Hepatocyte (in vitro differentiated cells): ENCODE results near the gene IL1R1. TPM values are rescaled to one million over a fixed set of nuclear protein-coding genes. Genes with fewer than 3 reads are reported as not detected.
A peak's percentile ranks its signal among the peaks of the same experiment; 100 is the strongest.

Experiments
- DNase-seq: peaks from one replicate; pipeline ENCODE4 v3.0.0-alpha.2; 2016; ENCODE audit warnings: low spot score
- H2AFZ ChIP-seq: fragments of 200-600 bp; sonication (generic); 2 replicates; pipeline ENCODE4 v1.6.0; 2016; ENCODE audit warnings: antibody characterized with exemption, mild to moderate bottlenecking
- H3K27ac ChIP-seq: fragments of 200-600 bp; sonication (generic); 2 replicates; pipeline ENCODE4 v1.5.1; 2016; ENCODE audit warnings: mild to moderate bottlenecking
- H3K27me3 ChIP-seq: fragments of 200-600 bp; sonication (generic); 2 replicates; pipeline ENCODE4 v1.6.1; 2016
- H3K36me3 ChIP-seq: fragments of 200-600 bp; sonication (generic); replicated peaks from 2 replicates; pipeline ENCODE4 v1.5.1; 2016; ENCODE audit warnings: low read depth; ENCODE audit not compliant: insufficient read depth
- H3K4me1 ChIP-seq: fragments of 200-600 bp; sonication (generic); 2 replicates; pipeline ENCODE4 v1.5.1; 2016; ENCODE audit warnings: mild to moderate bottlenecking, moderate library complexity; ENCODE audit not compliant: insufficient read depth
- H3K4me2 ChIP-seq: fragments of 200-600 bp; sonication (generic); 2 replicates; pipeline ENCODE4 v1.6.0; 2016
- H3K4me3 ChIP-seq: fragments of 200-600 bp; sonication (generic); 2 replicates; pipeline ENCODE4 v1.5.1; 2016; ENCODE audit warnings: mild to moderate bottlenecking
- H3K79me2 ChIP-seq: fragments of 200-600 bp; sonication (generic); 2 replicates; pipeline ENCODE4 v1.6.0; 2017; ENCODE audit warnings: mild to moderate bottlenecking
- H3K9me2 ChIP-seq: fragments of 200-600 bp; sonication (generic); replicated peaks from 2 replicates; pipeline ENCODE4 v1.6.0; 2017; ENCODE audit warnings: mild to moderate bottlenecking; ENCODE audit not compliant: insufficient read depth
- H3K9me3 ChIP-seq: fragments of 200-600 bp; sonication (generic); 2 replicates; pipeline ENCODE4 v1.5.1; 2016; ENCODE audit warnings: low read depth, mild to moderate bottlenecking
- H4K20me1 ChIP-seq: fragments of 200-600 bp; sonication (generic); 2 replicates; pipeline ENCODE4 v1.6.0; 2016; ENCODE audit warnings: mild to moderate bottlenecking; ENCODE audit not compliant: insufficient read depth, poor library complexity, severe bottlenecking
- EZH2 ChIP-seq: fragments of 200-600 bp; sonication (generic); IDR thresholded peaks from 2 replicates; pipeline ENCODE4 v1.6.1; 2016; ENCODE audit warnings: antibody characterized with exemption, mild to moderate bottlenecking, borderline replicate concordance
- EZH2phosphoT487 ChIP-seq: fragments of 200-600 bp; sonication (generic); IDR thresholded peaks from one replicate; pipeline ENCODE4 v1.6.1; 2018; ENCODE audit warnings: antibody characterized with exemption, mild to moderate bottlenecking, low read depth, moderate library complexity; ENCODE audit not compliant: unreplicated experiment, severe bottlenecking
- WGBS: methylation state at CpG from one replicate; pipeline ENCODE4 v1.1.6; 2016; ENCODE audit warnings: low lambda C conversion rate; ENCODE audit errors: missing lambda C conversion rate; 5-methylcytosine and 5-hydroxymethylcytosine counted together
- polyA plus RNA-seq: library from polyadenylated mRNA; unstranded; fragments of >200 nt; fragmentation: Nextera tagmentation; extraction: Ambion mirVana; gene quantifications from 2 replicates; pipeline ENCODE4 v1.2.1, GENCODE V29; 2016
- total RNA-seq: library from RNA; depleted of rRNA; stranded (reverse); fragments of >200 nt; gene quantifications from 2 replicates; pipeline ENCODE4 v1.2.3, GENCODE V29; 2014
- TF ChIP-seq, protein P1 (sequence below): fragments of 200-600 bp; sonication (generic); IDR thresholded peaks from 2 replicates; pipeline ENCODE4 v1.5.1; 2016; ENCODE audit warnings: antibody characterized with exemption, mild to moderate bottlenecking; ENCODE audit not compliant: poor library complexity

The IL1R1 gene
- total and polyA plus RNA-seq, 2 experiments from 2014 or later, result 49.6 to 72.8 TPM

DNA sequence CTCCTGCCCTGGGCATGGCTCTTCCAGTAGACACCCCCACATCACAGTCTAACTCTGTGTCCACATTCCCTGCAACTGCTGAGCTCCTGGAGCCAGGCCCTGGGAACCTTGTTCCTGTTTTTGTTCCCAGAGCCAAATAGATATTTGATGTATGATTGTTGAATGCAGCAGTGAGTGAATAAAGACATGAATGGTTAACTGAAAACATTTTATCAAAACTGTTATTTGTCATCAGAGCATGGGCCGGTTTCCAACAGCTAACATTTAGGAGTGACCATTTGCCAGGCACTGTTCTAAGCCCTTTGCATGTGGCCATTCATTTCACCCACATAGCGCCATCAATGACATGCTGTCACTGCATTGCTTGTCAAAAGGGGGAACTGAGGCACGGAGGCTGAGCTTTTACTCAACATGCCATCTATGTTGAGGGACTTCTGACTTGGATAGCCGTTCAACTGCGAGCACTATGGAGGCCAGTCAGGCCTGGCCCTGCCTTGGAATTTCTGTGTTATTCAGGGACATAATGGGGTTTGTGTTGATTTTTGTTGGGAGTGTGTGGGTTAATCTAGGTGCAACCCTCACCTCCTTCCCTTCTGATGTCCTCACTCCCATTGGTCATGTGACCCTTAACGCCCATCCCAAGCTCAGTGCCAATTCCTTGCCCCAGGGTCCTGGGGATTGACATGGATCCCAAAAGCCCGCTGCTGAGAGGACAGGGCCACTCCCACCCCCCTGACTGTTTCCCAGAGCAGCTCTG is 12.6 kb downstream of the IL1R1 start:
- H3K36me3 ChIP-seq, result no peaks in the 10 kb centered on the region
- H3K4me2 ChIP-seq, result peak overlapping the region; percentile 18
- H3K79me2 ChIP-seq, result peaks cover 61% of the 10 kb centered on the region

GRCh38 chr2:102155703-102156515 is 13.4 kb downstream of the IL1R1 start:
- Histone ChIP-seq H3K9me2 (no peaks in the 10 kb centered on the region), H3K36me3 (no peaks in the 10 kb centered on the region), H3K27ac (peak overlapping the region; percentile 88), H3K27me3 (no peaks in the 10 kb centered on the region), H3K9me3 (no peaks in the 10 kb centered on the region), H3K4me2 (peak overlapping the region; percentile 18), H3K4me3 (no peak overlapping the region), H3K79me2 (peaks cover 54% of the 10 kb centered on the region), H4K20me1 (no peaks in the 10 kb centered on the region), H3K4me1 (peaks cover 31% of the 10 kb centered on the region), H2AFZ (no peak overlapping the region)
- WGBS, result 37% methylated on average over 6 of the region's 6 CpGs
- TF ChIP-seq EZH2 (no peak), EZH2phosphoT487 (no peak)
- TF ChIP-seq, protein P1, sequence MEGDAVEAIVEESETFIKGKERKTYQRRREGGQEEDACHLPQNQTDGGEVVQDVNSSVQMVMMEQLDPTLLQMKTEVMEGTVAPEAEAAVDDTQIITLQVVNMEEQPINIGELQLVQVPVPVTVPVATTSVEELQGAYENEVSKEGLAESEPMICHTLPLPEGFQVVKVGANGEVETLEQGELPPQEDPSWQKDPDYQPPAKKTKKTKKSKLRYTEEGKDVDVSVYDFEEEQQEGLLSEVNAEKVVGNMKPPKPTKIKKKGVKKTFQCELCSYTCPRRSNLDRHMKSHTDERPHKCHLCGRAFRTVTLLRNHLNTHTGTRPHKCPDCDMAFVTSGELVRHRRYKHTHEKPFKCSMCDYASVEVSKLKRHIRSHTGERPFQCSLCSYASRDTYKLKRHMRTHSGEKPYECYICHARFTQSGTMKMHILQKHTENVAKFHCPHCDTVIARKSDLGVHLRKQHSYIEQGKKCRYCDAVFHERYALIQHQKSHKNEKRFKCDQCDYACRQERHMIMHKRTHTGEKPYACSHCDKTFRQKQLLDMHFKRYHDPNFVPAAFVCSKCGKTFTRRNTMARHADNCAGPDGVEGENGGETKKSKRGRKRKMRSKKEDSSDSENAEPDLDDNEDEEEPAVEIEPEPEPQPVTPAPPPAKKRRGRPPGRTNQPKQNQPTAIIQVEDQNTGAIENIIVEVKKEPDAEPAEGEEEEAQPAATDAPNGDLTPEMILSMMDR, result no peak
- peak; percentile 75 for DNase-seq

More for the DNA sequence above, 12.6 kb downstream of the IL1R1 start:
- DNase-seq, result no peak
- Histone ChIP-seq H2AFZ (no peak overlapping the region), H3K9me3 (no peaks in the 10 kb centered on the region), H3K4me3 (no peak overlapping the region), H3K9me2 (no peaks in the 10 kb centered on the region), H3K27me3 (no peaks in the 10 kb centered on the region), H3K27ac (peak overlapping the region; percentile 88), H3K4me1 (peaks cover 31% of the 10 kb centered on the region), H4K20me1 (peaks cover 5% of the 10 kb centered on the region)
- TF ChIP-seq EZH2 (no peak), EZH2phosphoT487 (no peak)
- TF ChIP-seq, protein P1, result no peak
- whole genome bisulfite sequencing, result 64% methylated on average over 7 of the region's 7 CpGs

DNA sequence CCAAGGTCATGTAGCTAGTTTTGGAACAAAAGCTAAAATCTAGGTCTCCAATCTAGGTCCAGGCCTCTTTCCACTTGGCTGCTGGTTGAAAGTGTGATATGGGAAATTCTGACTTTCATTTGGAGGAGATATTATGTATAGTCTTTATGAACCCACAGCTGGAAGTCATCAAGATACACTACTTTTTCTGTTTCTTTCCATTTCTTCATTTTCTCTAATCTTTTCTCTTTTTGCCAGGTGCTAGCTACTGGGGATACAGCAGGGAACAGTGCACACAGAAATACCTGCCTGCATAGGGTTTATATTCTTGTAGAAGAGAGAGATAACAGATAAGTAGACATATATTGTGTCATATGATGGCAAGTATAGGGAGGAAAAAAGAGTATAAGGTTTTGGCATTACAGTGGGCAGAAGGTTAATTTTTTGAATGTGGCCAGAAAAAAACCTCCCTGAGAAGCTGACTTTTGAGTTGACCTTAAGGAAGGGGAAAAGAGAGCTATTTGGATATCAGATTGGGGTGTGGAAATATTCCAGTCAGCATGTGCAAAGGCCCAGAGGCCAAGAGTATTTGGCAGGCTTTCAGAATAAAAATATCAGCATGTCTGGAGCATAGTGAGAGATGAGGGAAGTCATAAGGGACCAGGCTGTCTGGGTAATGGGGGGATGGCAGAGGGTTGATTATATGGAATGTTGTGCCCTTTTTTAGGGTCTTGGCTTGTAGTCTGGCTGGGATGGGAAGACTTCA is 15.6 kb downstream of the IL1R1 start:
- H3K36me3 ChIP-seq, result no peaks in the 10 kb centered on the region
- no peaks in the 10 kb centered on the region for H3K27me3 ChIP-seq
- H3K4me1 ChIP-seq, result peaks cover 31% of the 10 kb centered on the region
- H3K9me3 ChIP-seq, result no peaks in the 10 kb centered on the region
- H4K20me1 ChIP-seq, result no peaks in the 10 kb centered on the region
- DNase-seq, result no peak
- H3K4me2 ChIP-seq, result no peak overlapping the region
- H3K79me2 ChIP-seq, result peaks cover 50% of the 10 kb centered on the region
- H3K27ac ChIP-seq, result peak overlapping the region; percentile 88
- TF ChIP-seq EZH2phosphoT487 (no peak), EZH2 (no peak)
- TF ChIP-seq, protein P1, result no peak
- H3K4me3 ChIP-seq, result no peak overlapping the region
- no peaks in the 10 kb centered on the region for H3K9me2 ChIP-seq
- no peak overlapping the region for H2AFZ ChIP-seq
